SK-N-SH (cell line): ENCODE data around the gene WNT3. TPM values are rescaled to one million over a fixed set of nuclear protein-coding genes. Genes with fewer than 3 reads are reported as not detected.
A peak's percentile ranks its signal among the peaks of the same experiment; 100 is the strongest.

Source experiments
- CTCF ChIA-PET: fragments of 300-600, 350-600 bp; formaldehyde crosslinking; extraction: SDS; loops from one replicate; lab custom pipeline; 2021; lab: Yijun Ruan, JAX
- POLR2A ChIA-PET: fragments of 350-600 bp; sonication (Branson Sonifier 250); formaldehyde crosslinking; extraction: SDS; loops from one replicate; lab custom pipeline; 2020; ENCODE audit warnings: antibody characterized with exemption, inconsistent platforms; lab: Yijun Ruan, JAX
- DNase-seq: peaks from one replicate; pipeline ENCODE4 v3.0.0; 2012
- H2AFZ ChIP-seq: fragments of 200-600 bp; sonication (generic); 2 replicates; pipeline ENCODE4 v1.8.1; 2016; ENCODE audit warnings: antibody characterized with exemption, mild to moderate bottlenecking, low read depth
- H3F3A ChIP-seq: fragments of 200-600 bp; sonication (generic); replicated peaks from 2 replicates; pipeline ENCODE3; 2016; ENCODE audit warnings: antibody characterized with exemption, mild to moderate bottlenecking; ENCODE audit not compliant: insufficient read depth
- H3K27ac ChIP-seq, 2 experiments: fragments of 200-500 bp in 1 of 2; fragments of 200-600 bp in 1 of 2; sonication (Bioruptor generic) in 1 of 2; sonication (generic), shearing (Covaris generic) in 1 of 2; 2 replicates each; pipeline versions ENCODE4 v1.5.1 to v1.6.1; 2014 to 2016; ENCODE audit warnings: low read depth in 2 of 2, inconsistent platforms in 1 of 2, low read length in 1 of 2, mild to moderate bottlenecking in 1 of 2, mixed read lengths in 1 of 2
- H3K27me3 ChIP-seq: fragments of 200-600 bp; sonication (generic), shearing (Covaris generic); 2 replicates; pipeline ENCODE4 v1.6.1; 2016; ENCODE audit warnings: mixed run types; ENCODE audit not compliant: insufficient read depth
- H3K36me3 ChIP-seq, 2 experiments: fragments of 200-500 bp in 1 of 2; fragments of 200-600 bp in 1 of 2; sonication (Bioruptor generic) in 1 of 2; sonication (generic) in 1 of 2; replicated peaks in 1 of 2; 2 replicates each; pipeline versions ENCODE3 to v1.5.1; 2014 to 2016; ENCODE audit warnings: low read length in 1 of 2, mild to moderate bottlenecking in 1 of 2; ENCODE audit not compliant: insufficient read depth in 2 of 2, control insufficient read depth in 1 of 2
- H3K4me1 ChIP-seq, 2 experiments: fragments of 200-500 bp in 1 of 2; fragments of 200-600 bp in 1 of 2; sonication (Bioruptor generic) in 1 of 2; sonication (generic), shearing (Covaris generic) in 1 of 2; 2 replicates each; pipeline versions ENCODE4 v1.5.1 to v1.6.1; 2014 to 2016; ENCODE audit warnings: low read depth in 1 of 2, low read length in 1 of 2, mixed run types in 1 of 2; ENCODE audit not compliant: insufficient read depth in 2 of 2, control insufficient read depth in 1 of 2
- H3K4me2 ChIP-seq: fragments of 200-600 bp; sonication (generic), shearing (Covaris generic); 2 replicates; pipeline ENCODE4 v1.6.1; 2017; ENCODE audit warnings: mixed run types
- H3K4me3 ChIP-seq, 2 experiments: fragments of 200-500 bp in 1 of 2; fragments of 200-600 bp in 1 of 2; sonication (Bioruptor generic) in 1 of 2; sonication (generic), shearing (Covaris generic) in 1 of 2; 2 replicates each; pipeline versions ENCODE4 v1.5.1 to v1.8.1; 2014 to 2016; ENCODE audit warnings: low read depth in 2 of 2, inconsistent platforms in 1 of 2, low read length in 1 of 2, mild to moderate bottlenecking in 1 of 2, mixed read lengths in 1 of 2, moderate library complexity in 1 of 2
- H3K79me2 ChIP-seq: fragments of 200-600 bp; sonication (generic); 2 replicates; pipeline ENCODE4 v1.8.1; 2017; ENCODE audit warnings: mild to moderate bottlenecking; ENCODE audit not compliant: insufficient read depth
- H3K9ac ChIP-seq: fragments of 200-600 bp; sonication (generic); 2 replicates; pipeline ENCODE4 v1.6.1; 2017; ENCODE audit warnings: mixed run types
- H3K9me2 ChIP-seq: fragments of 200-600 bp; sonication (generic); 2 replicates; pipeline ENCODE4 v1.6.1; 2017; ENCODE audit warnings: mixed run types
- H3K9me3 ChIP-seq: fragments of 200-600 bp; sonication (generic); 2 replicates; pipeline ENCODE4 v1.6.1; 2017; ENCODE audit warnings: mixed run types, mild to moderate bottlenecking, moderate library complexity
- H4K20me1 ChIP-seq: fragments of 200-600 bp; sonication (generic); 2 replicates; pipeline ENCODE4 v1.6.1; 2017; ENCODE audit warnings: mild to moderate bottlenecking, mixed run types; ENCODE audit not compliant: insufficient read depth
- CHD2 ChIP-seq: fragments of 150-350 bp; IDR thresholded peaks from 2 replicates; pipeline ENCODE4 v1.6.1; 2018; ENCODE audit warnings: low read length; ENCODE audit not compliant: partially characterized antibody
- ELF1 ChIP-seq: IDR thresholded peaks from 2 replicates; pipeline ENCODE4 v1.4.0; 2012
- EZH2phosphoT487 ChIP-seq: fragments of 200-600 bp; sonication (generic); IDR thresholded peaks from 2 replicates; pipeline ENCODE4 v1.6.1; 2017; ENCODE audit warnings: low read depth, mixed run types, mild to moderate bottlenecking, antibody characterized with exemption, moderate library complexity, borderline replicate concordance
- FOXJ3 ChIP-seq: sonication (generic); formaldehyde crosslinking; IDR thresholded peaks from 2 replicates; pipeline ENCODE4 v1.5.1; 2020; ENCODE audit warnings: mild to moderate bottlenecking, missing genetic modification reagents
- FOXM1 ChIP-seq: IDR thresholded peaks from 2 replicates; pipeline ENCODE4 v1.4.0; 2012; ENCODE audit warnings: low read depth, mild to moderate bottlenecking
- JUND ChIP-seq: IDR thresholded peaks from 2 replicates; pipeline ENCODE4 v1.4.0; 2012
- MEF2A ChIP-seq: IDR thresholded peaks from 2 replicates; pipeline ENCODE4 v1.4.0; 2012; ENCODE audit warnings: low read depth, borderline replicate concordance
- MXI1 ChIP-seq: IDR thresholded peaks from 2 replicates; pipeline ENCODE4 v1.6.1; 2012; ENCODE audit warnings: mild to moderate bottlenecking, low read depth, low read length, improper control_type of control experiment
- NFIC ChIP-seq: IDR thresholded peaks from 2 replicates; pipeline ENCODE4 v1.4.0; 2012; ENCODE audit warnings: borderline replicate concordance
- POLR2AphosphoS5 ChIP-seq: IDR thresholded peaks from 2 replicates; pipeline ENCODE4 v1.6.1; 2012; ENCODE audit warnings: low read depth, low read length
- RXRA ChIP-seq: IDR thresholded peaks from 2 replicates; pipeline ENCODE4 v1.4.0; 2012; ENCODE audit warnings: low read depth, mild to moderate bottlenecking, borderline replicate concordance
- SIN3A ChIP-seq: IDR thresholded peaks from 2 replicates; pipeline ENCODE4 v1.6.1; 2012; ENCODE audit warnings: low read depth, mild to moderate bottlenecking, low read length, moderate library complexity, borderline replicate concordance
- SMC3 ChIP-seq: IDR thresholded peaks from 2 replicates; pipeline ENCODE4 v1.6.1; 2012; ENCODE audit warnings: low read depth, low read length, improper control_type of control experiment
- TCF12 ChIP-seq: IDR thresholded peaks from 2 replicates; pipeline ENCODE4 v1.4.0; 2012
- TEAD4 ChIP-seq: IDR thresholded peaks from 2 replicates; pipeline ENCODE4 v1.4.0; 2012; ENCODE audit warnings: mild to moderate bottlenecking, borderline replicate concordance; ENCODE audit not compliant: insufficient read depth
- YY1 ChIP-seq: IDR thresholded peaks from 2 replicates; pipeline ENCODE4 v1.4.0; 2012; ENCODE audit warnings: low read depth, mild to moderate bottlenecking
- WGBS: methylation state at CpG from one replicate; pipeline ENCODE4 v1.1.6; 2017; ENCODE audit warnings: low lambda C conversion rate; 5-methylcytosine and 5-hydroxymethylcytosine counted together
- polyA plus RNA-seq, 3 experiments: library from polyadenylated mRNA; depleted of rRNA; stranded (reverse); fragments of >200 nt; gene quantifications; 2 replicates each; pipeline ENCODE4 v1.2.3, GENCODE V29; 2012
- TF ChIP-seq, protein P1 (sequence below): IDR thresholded peaks from 2 replicates; pipeline ENCODE4 v1.4.0; 2012; ENCODE audit warnings: low read depth, borderline replicate concordance
- TF ChIP-seq, protein P2 (sequence below): IDR thresholded peaks from 2 replicates; pipeline ENCODE4 v1.6.1; 2012; ENCODE audit warnings: mild to moderate bottlenecking, low read depth, low read length, moderate library complexity
- TF ChIP-seq, protein P3 (sequence below): fragments of 200-600 bp; sonication (generic); IDR thresholded peaks from 2 replicates; pipeline ENCODE4 v1.6.1; 2017; ENCODE audit warnings: antibody characterized with exemption, mild to moderate bottlenecking, moderate library complexity
- TF ChIP-seq, protein P4 (sequence below): fragments of 150-350 bp; IDR thresholded peaks from 2 replicates; pipeline ENCODE4 v1.6.1; 2017; ENCODE audit warnings: antibody characterized with exemption, low read length, low read depth, borderline replicate concordance
- TF ChIP-seq, protein P5 (sequence below): IDR thresholded peaks from 2 replicates; pipeline ENCODE4 v1.4.0; 2012; ENCODE audit warnings: low read depth, borderline replicate concordance
- TF ChIP-seq, protein P6 (sequence below): fragments of 150-350 bp; IDR thresholded peaks from 2 replicates; pipeline ENCODE4 v1.6.1; 2016; ENCODE audit warnings: mild to moderate bottlenecking, low read depth, low read length
- TF ChIP-seq, protein P7 (sequence below): IDR thresholded peaks from 2 replicates; pipeline ENCODE4 v1.4.0; 2012; ENCODE audit warnings: low read depth

WNT3 gene
- polyA plus RNA-seq, 1 of the 3 experiments (the other 2 are of a cell fraction): 5.3 TPM

DNA sequence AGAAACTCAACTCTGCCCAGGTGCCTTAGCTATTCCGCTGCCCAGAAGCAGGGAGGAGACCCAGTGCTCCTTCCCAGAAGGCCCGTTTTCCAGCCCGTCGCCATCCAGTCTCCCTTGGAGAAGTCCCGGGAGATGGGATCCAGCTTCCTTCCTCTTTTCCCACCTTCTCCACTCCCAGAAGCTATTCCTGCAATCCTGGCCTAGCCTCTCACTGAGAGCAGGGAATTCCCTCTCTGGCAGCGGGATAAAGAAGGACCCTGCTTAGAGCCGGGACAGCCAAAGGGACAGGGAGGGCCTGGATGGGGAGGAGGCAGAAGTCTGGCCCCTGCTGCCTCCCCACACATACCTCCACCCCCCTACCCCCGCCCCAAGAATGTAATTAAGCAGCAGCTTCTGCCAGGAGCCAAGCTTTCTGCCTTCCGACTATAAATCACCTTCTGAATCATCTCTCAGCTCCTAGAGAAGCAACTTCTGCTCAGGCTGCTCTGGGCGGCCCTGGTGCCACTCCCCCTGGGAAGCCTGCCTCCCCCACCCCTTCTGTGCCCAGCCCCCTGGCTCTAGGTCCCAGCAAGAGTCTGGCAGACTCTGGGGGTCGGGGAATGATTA is 6.4 kb downstream of the WNT3 start:
- no peak overlapping the region for H3K9ac ChIP-seq
- no peaks in the 10 kb centered on the region for H4K20me1 ChIP-seq
- no peaks in the 10 kb centered on the region for H3F3A ChIP-seq
- WGBS: 49% methylated on average over 11 of the region's 11 CpGs
- ChIA-PET POLR2A (no interaction called here), CTCF (interaction anchor here (0.7 to 4.7 kb wide), 6 partner anchors 24 to 130 kb away, joined by 3 to 39 read pairs (median 3); no protein-coding TSS in a partner anchor)
- no peak overlapping the region for H2AFZ ChIP-seq
- no peak overlapping the region for H3K4me2 ChIP-seq
- no peaks in the 10 kb centered on the region; the same call in 1 of the 2 replicates for H3K27me3 ChIP-seq
- no peaks in the 10 kb centered on the region for H3K9me2 ChIP-seq
- H3K27ac ChIP-seq: peak overlapping the region in 1 of 2 experiments; percentile 18; a peak in 1 of 4 replicates
- DNase-seq: no peak
- H3K4me1 ChIP-seq: peaks cover 0 to 48% of the 10 kb centered on the region in 2 experiments; a peak in 1 of 4 replicates
- H3K9me3 ChIP-seq: no peaks in the 10 kb centered on the region
- no peak overlapping the region for H3K4me3 ChIP-seq
- no peaks in the 10 kb centered on the region for H3K79me2 ChIP-seq
- H3K36me3 ChIP-seq: no peaks in the 10 kb centered on the region
- TF ChIP-seq SIN3A (no peak), NFIC (peak; percentile 75), FOXM1 (no peak), MXI1 (no peak), TCF12 (peak; percentile 57; the same call in 1 of the 2 replicates), EZH2phosphoT487 (no peak), JUND (no peak; the same call in 1 of the 2 replicates), YY1 (no peak), TEAD4 (no peak), FOXJ3 (CRISPR knock-in tag) (no peak), RXRA (no peak), SMC3 (no peak), POLR2AphosphoS5 (no peak), ELF1 (no peak), CHD2 (no peak), MEF2A (no peak)
- TF ChIP-seq, protein P1, sequence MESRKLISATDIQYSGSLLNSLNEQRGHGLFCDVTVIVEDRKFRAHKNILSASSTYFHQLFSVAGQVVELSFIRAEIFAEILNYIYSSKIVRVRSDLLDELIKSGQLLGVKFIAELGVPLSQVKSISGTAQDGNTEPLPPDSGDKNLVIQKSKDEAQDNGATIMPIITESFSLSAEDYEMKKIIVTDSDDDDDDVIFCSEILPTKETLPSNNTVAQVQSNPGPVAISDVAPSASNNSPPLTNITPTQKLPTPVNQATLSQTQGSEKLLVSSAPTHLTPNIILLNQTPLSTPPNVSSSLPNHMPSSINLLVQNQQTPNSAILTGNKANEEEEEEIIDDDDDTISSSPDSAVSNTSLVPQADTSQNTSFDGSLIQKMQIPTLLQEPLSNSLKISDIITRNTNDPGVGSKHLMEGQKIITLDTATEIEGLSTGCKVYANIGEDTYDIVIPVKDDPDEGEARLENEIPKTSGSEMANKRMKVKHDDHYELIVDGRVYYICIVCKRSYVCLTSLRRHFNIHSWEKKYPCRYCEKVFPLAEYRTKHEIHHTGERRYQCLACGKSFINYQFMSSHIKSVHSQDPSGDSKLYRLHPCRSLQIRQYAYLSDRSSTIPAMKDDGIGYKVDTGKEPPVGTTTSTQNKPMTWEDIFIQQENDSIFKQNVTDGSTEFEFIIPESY: no peak
- TF ChIP-seq, protein P2, sequence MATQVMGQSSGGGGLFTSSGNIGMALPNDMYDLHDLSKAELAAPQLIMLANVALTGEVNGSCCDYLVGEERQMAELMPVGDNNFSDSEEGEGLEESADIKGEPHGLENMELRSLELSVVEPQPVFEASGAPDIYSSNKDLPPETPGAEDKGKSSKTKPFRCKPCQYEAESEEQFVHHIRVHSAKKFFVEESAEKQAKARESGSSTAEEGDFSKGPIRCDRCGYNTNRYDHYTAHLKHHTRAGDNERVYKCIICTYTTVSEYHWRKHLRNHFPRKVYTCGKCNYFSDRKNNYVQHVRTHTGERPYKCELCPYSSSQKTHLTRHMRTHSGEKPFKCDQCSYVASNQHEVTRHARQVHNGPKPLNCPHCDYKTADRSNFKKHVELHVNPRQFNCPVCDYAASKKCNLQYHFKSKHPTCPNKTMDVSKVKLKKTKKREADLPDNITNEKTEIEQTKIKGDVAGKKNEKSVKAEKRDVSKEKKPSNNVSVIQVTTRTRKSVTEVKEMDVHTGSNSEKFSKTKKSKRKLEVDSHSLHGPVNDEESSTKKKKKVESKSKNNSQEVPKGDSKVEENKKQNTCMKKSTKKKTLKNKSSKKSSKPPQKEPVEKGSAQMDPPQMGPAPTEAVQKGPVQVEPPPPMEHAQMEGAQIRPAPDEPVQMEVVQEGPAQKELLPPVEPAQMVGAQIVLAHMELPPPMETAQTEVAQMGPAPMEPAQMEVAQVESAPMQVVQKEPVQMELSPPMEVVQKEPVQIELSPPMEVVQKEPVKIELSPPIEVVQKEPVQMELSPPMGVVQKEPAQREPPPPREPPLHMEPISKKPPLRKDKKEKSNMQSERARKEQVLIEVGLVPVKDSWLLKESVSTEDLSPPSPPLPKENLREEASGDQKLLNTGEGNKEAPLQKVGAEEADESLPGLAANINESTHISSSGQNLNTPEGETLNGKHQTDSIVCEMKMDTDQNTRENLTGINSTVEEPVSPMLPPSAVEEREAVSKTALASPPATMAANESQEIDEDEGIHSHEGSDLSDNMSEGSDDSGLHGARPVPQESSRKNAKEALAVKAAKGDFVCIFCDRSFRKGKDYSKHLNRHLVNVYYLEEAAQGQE: no peak
- TF ChIP-seq, protein P3, sequence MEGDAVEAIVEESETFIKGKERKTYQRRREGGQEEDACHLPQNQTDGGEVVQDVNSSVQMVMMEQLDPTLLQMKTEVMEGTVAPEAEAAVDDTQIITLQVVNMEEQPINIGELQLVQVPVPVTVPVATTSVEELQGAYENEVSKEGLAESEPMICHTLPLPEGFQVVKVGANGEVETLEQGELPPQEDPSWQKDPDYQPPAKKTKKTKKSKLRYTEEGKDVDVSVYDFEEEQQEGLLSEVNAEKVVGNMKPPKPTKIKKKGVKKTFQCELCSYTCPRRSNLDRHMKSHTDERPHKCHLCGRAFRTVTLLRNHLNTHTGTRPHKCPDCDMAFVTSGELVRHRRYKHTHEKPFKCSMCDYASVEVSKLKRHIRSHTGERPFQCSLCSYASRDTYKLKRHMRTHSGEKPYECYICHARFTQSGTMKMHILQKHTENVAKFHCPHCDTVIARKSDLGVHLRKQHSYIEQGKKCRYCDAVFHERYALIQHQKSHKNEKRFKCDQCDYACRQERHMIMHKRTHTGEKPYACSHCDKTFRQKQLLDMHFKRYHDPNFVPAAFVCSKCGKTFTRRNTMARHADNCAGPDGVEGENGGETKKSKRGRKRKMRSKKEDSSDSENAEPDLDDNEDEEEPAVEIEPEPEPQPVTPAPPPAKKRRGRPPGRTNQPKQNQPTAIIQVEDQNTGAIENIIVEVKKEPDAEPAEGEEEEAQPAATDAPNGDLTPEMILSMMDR: no peak
- TF ChIP-seq, protein P4, sequence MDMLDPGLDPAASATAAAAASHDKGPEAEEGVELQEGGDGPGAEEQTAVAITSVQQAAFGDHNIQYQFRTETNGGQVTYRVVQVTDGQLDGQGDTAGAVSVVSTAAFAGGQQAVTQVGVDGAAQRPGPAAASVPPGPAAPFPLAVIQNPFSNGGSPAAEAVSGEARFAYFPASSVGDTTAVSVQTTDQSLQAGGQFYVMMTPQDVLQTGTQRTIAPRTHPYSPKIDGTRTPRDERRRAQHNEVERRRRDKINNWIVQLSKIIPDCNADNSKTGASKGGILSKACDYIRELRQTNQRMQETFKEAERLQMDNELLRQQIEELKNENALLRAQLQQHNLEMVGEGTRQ: no peak
- TF ChIP-seq, protein P5, sequence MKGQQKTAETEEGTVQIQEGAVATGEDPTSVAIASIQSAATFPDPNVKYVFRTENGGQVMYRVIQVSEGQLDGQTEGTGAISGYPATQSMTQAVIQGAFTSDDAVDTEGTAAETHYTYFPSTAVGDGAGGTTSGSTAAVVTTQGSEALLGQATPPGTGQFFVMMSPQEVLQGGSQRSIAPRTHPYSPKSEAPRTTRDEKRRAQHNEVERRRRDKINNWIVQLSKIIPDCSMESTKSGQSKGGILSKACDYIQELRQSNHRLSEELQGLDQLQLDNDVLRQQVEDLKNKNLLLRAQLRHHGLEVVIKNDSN: no peak
- TF ChIP-seq, protein P6, sequence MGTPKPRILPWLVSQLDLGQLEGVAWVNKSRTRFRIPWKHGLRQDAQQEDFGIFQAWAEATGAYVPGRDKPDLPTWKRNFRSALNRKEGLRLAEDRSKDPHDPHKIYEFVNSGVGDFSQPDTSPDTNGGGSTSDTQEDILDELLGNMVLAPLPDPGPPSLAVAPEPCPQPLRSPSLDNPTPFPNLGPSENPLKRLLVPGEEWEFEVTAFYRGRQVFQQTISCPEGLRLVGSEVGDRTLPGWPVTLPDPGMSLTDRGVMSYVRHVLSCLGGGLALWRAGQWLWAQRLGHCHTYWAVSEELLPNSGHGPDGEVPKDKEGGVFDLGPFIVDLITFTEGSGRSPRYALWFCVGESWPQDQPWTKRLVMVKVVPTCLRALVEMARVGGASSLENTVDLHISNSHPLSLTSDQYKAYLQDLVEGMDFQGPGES: no peak
- TF ChIP-seq, protein P7, sequence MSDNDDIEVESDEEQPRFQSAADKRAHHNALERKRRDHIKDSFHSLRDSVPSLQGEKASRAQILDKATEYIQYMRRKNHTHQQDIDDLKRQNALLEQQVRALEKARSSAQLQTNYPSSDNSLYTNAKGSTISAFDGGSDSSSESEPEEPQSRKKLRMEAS: no peak
